Keratinocyte (primary cell): ENCODE data around the gene VEZF1. TPM values are rescaled to one million over a fixed set of nuclear protein-coding genes. Genes with fewer than 3 reads are reported as not detected.

ENCODE experiments used
- DNase-seq: peaks from one replicate; pipeline ENCODE4 v3.0.0-alpha.2; 2011; ENCODE audit warnings: low read depth, missing footprints, low spot score
- FAIRE-seq: peaks from 2 replicates; lab custom pipeline; 2011; peaks lifted over from hg19 to GRCh38; lab: Jason Lieb, UNC
- H2AFZ ChIP-seq: 2 replicates; pipeline ENCODE4 v1.6.0; 2012; ENCODE audit warnings: low read length, control low read depth, inconsistent platforms; ENCODE audit not compliant: control insufficient read depth
- H3K27ac ChIP-seq: 2 replicates; pipeline ENCODE4 v1.5.1; 2011; ENCODE audit warnings: low read length; ENCODE audit not compliant: control insufficient read depth, insufficient read depth
- H3K27me3 ChIP-seq: 3 replicates; pipeline ENCODE4 v1.6.0; 2011; ENCODE audit warnings: low read length; ENCODE audit not compliant: control insufficient read depth, insufficient read depth; ENCODE audit errors: extremely low read depth
- H3K36me3 ChIP-seq, 2 experiments: 2 replicates in 1 of 2; 3 replicates in 1 of 2; pipeline ENCODE4 v1.5.1; 2011; ENCODE audit warnings: low read length in 2 of 2, mild to moderate bottlenecking in 1 of 2; ENCODE audit not compliant: control insufficient read depth in 2 of 2, insufficient read depth in 2 of 2; ENCODE audit errors: extremely low read depth in 1 of 2
- H3K4me1 ChIP-seq: 3 replicates; pipeline ENCODE4 v1.5.1; 2011; ENCODE audit warnings: low read length; ENCODE audit not compliant: control insufficient read depth, insufficient read depth; ENCODE audit errors: extremely low read depth
- H3K4me2 ChIP-seq: 3 replicates; pipeline ENCODE4 v1.6.0; 2011; ENCODE audit warnings: low read depth, low read length; ENCODE audit not compliant: control insufficient read depth, insufficient read depth; ENCODE audit errors: extremely low read depth
- H3K4me3 ChIP-seq, 3 experiments: fragments of 200-600 bp in 1 of 3; sonication (generic) in 1 of 3; 2 replicates in 2 of 3; 3 replicates in 1 of 3; pipeline ENCODE4 v1.5.1; 2011 to 2016; ENCODE audit warnings: low read length in 3 of 3, mild to moderate bottlenecking in 3 of 3, control low read depth in 2 of 3, inconsistent platforms in 1 of 3, low read depth in 1 of 3, mixed read lengths in 1 of 3, mixed run types in 1 of 3, moderate library complexity in 1 of 3; ENCODE audit not compliant: control insufficient read depth in 2 of 3, insufficient read depth in 2 of 3; ENCODE audit errors: extremely low read depth in 1 of 3
- H3K79me2 ChIP-seq: 2 replicates; pipeline ENCODE4 v1.6.0; 2012; ENCODE audit warnings: low read length; ENCODE audit not compliant: control insufficient read depth, insufficient read depth
- H3K9ac ChIP-seq: 3 replicates; pipeline ENCODE4 v1.6.0; 2011; ENCODE audit warnings: low read length; ENCODE audit not compliant: control insufficient read depth, insufficient read depth; ENCODE audit errors: extremely low read depth
- H3K9me1 ChIP-seq: 3 replicates; pipeline ENCODE4 v1.6.0; 2011; ENCODE audit warnings: low read length; ENCODE audit not compliant: control insufficient read depth, insufficient read depth; ENCODE audit errors: extremely low read depth
- H3K9me3 ChIP-seq: 2 replicates; pipeline ENCODE4 v1.5.1; 2012; ENCODE audit warnings: low read depth, low read length; ENCODE audit not compliant: control insufficient read depth
- H4K20me1 ChIP-seq: 3 replicates; pipeline ENCODE4 v1.6.0; 2011; ENCODE audit warnings: low read length; ENCODE audit not compliant: control insufficient read depth, insufficient read depth; ENCODE audit errors: extremely low read depth
- CTCF ChIP-seq, 3 experiments: IDR thresholded peaks in 1 of 3; conservative IDR thresholded peaks in 1 of 3; optimal IDR thresholded peaks in 1 of 3; 2 replicates in 2 of 3; 3 replicates in 1 of 3; pipeline versions ENCODE3 to v1.5.1; 2011; ENCODE audit warnings: low read length in 3 of 3, mild to moderate bottlenecking in 3 of 3, moderate library complexity in 2 of 3, control low read depth in 1 of 3, inconsistent platforms in 1 of 3; ENCODE audit not compliant: insufficient read depth in 2 of 3; ENCODE audit errors: extremely low read depth in 1 of 3
- EZH2 ChIP-seq: IDR thresholded peaks from one replicate; pipeline ENCODE4 v1.6.1; 2012; ENCODE audit warnings: inconsistent platforms, mild to moderate bottlenecking, low read length, moderate library complexity
- dilution Hi-C: fragments of 300-500 bp; cut with MboI; formaldehyde crosslinking; loops from one replicate; pipeline ENCODE4 v1.7.0; 2020; ENCODE audit warnings: low sequenced_read_pairs; ENCODE audit not compliant: extremely low pct_ligation_motif_present
- polyA plus RNA-seq, 5 experiments: library from polyadenylated mRNA; depleted of rRNA in 3 of 5; stranded (reverse) in 3 of 5; stranded (forward) in 1 of 5; unstranded in 1 of 5; fragments of >200 nt; gene quantifications; 1 replicate in 1 of 5; 2 replicates in 3 of 5; 3 replicates in 1 of 5; pipeline versions ENCODE4 v1.2.1 to v1.2.3, GENCODE V29; 2011 to 2012; ENCODE audit warnings: missing spikeins in 2 of 5, low read depth in 1 of 5, low replicate concordance in 1 of 5

Gene VEZF1
- polyA plus RNA-seq, 1 donor (not counting 4 experiments of a cell fraction or from before 2014, with no cell fraction given), result 22.8 TPM

DNA sequence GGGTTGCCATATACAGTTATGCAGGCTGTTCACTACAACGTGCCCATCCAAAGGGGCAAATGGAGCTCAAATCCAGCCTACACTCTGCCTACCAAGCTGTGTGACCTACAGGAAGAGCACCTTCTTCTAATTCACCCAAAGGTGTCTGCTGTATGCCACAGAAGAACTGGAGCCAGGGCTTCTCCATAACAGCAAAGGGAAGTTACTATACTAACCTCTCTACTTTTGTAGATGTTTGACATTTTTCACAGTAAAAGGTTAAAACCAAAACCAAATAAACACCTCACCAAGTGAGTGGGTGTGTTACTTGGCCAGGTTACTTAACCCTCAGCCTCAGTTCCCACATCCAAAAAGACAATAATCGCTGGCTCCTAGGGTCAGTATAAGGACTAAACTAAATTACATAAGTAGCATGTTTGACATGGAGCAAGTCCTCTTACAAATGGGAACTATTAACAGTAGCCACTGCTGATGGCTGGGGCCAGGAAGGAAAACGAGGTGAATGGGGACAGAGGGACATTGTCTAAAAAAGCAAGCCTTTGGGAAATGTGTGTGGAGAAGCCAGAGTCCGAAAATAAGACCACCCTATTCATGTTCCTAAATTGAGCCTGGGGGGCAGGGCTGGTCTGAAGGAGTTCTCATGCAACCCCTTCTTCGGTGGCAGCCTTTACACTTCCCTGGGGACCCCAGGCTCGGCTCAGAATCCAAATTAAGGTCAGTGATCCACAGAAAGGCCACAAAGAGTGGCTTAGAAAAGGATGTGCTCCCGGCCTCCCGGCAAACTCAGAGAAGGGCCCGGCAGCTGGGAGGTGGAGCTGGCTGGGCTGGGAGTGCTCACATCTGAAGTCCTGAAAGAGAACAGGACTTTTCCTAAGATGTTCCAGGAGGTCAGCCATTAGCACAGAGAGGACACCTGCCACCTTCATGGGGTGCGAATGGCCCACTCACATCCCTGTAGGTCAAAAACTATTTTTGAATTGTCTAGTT lies 46.4 kb downstream of the VEZF1 start:
- dilution Hi-C loops, result no loop called here
- H3K9ac ChIP-seq, result no peak overlapping the region
- H3K4me3 ChIP-seq, result no peak overlapping the region
- FAIRE-seq, result no peak
- peaks cover 31% of the 10 kb centered on the region for H3K79me2 ChIP-seq
- no peaks in the 10 kb centered on the region for H3K27me3 ChIP-seq
- no peak for DNase-seq
- peaks cover 22% of the 10 kb centered on the region for H3K4me1 ChIP-seq
- no peak overlapping the region for H3K4me2 ChIP-seq
- H4K20me1 ChIP-seq, result no peaks in the 10 kb centered on the region
- peaks cover 0 to 3% of the 10 kb centered on the region in 2 experiments for H3K36me3 ChIP-seq
- TF ChIP-seq EZH2 (no peak), CTCF (optimal IDR thresholded peaks at IDR 0.05 in 1 of 3, IDR thresholded peaks at IDR 0.05 in 1 of 3, conservative IDR thresholded peaks at IDR 0.05 in 1 of 3; ENCODE audit: extremely low read depth in 1 of 3, insufficient read depth in 2 of 3, low read length in 3 of 3) (no peak)
- no peak overlapping the region for H2AFZ ChIP-seq
- peaks cover 4% of the 10 kb centered on the region for H3K9me1 ChIP-seq
- H3K9me3 ChIP-seq, result no peaks in the 10 kb centered on the region
- no peak overlapping the region for H3K27ac ChIP-seq

DNA sequence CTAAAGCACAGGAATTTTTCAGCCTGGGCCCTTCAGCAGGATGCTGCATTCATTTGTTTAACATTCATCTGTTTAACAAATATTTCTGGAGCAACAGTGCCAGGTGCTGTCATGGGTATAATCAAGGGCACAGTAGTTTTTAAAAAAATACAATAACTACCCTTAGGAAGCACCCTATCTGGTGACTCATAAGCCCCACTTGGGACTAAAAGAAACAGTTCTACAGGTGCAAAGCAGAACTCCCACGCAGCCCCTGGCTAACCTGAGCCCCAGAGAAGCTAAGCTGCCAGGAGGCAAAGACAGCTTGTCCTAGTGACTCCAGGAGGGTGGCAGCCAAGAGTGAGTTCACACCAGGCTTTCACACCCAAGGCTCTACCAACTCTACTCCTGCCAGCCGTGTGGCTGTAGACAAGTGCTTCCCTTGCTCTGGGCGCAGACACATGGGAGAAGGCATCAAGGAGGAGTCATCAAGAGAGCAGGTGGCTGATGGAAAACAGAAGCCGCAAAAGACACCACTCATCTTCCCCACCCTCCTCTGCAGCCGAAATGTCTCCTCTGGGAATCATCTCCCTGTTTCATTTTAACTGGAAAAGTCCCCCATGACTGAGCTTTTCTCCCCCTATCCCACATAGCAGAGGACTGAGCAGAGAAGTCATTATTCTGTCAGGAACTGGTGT lies 47.3 kb downstream of the VEZF1 start:
- no peaks in the 10 kb centered on the region for H3K9me3 ChIP-seq
- H3K4me3 ChIP-seq, result no peak overlapping the region
- no peak overlapping the region for H3K9ac ChIP-seq
- H3K4me2 ChIP-seq, result no peak overlapping the region
- H3K36me3 ChIP-seq, result peaks cover 0 to 3% of the 10 kb centered on the region in 2 experiments
- H3K4me1 ChIP-seq, result peaks cover 19% of the 10 kb centered on the region
- FAIRE-seq, result no peak
- H4K20me1 ChIP-seq, result no peaks in the 10 kb centered on the region
- H3K27me3 ChIP-seq, result no peaks in the 10 kb centered on the region
- H2AFZ ChIP-seq, result no peak overlapping the region
- H3K27ac ChIP-seq, result no peak overlapping the region
- TF ChIP-seq EZH2, result no peak
- TF ChIP-seq CTCF (optimal IDR thresholded peaks at IDR 0.05 in 1 of 3, IDR thresholded peaks at IDR 0.05 in 1 of 3, conservative IDR thresholded peaks at IDR 0.05 in 1 of 3; ENCODE audit: extremely low read depth in 1 of 3, insufficient read depth in 2 of 3, low read length in 3 of 3), result no peak
- peaks cover 35% of the 10 kb centered on the region for H3K79me2 ChIP-seq
- H3K9me1 ChIP-seq, result peaks cover 4% of the 10 kb centered on the region
- dilution Hi-C loops, result no loop called here
- no peak for DNase-seq
